ENCODE data around the gene EFR3B. TPM values are rescaled to one million over a fixed set of nuclear protein-coding genes. Genes with fewer than 3 reads are reported as not detected.

Gene EFR3B
- polyA plus RNA-seq, 1 of the 3 experiments (the other 2 are of a cell fraction): 1.5 TPM

- Histone ChIP-seq H3K27ac (ENCODE audit: low read depth in 2 of 2, low read length in 1 of 2) (no peak overlapping the region), H3F3A (replicated peaks; ENCODE audit: insufficient read depth) (no peaks in the 10 kb centered on the region), H3K4me3 (ENCODE audit: low read depth in 2 of 2, low read length in 1 of 2) (no peak overlapping the region), H3K4me1 (ENCODE audit: control insufficient read depth in 1 of 2, insufficient read depth in 2 of 2, low read depth in 1 of 2, low read length in 1 of 2) (no peaks in the 10 kb centered on the region), H3K4me2 (no peak overlapping the region), H3K79me2 (ENCODE audit: insufficient read depth) (no peaks in the 10 kb centered on the region), H3K27me3 (ENCODE audit: insufficient read depth) (peaks cover 8% of the 10 kb centered on the region; the same call in 1 of the 2 replicates), H3K9ac (no peak overlapping the region), H4K20me1 (ENCODE audit: insufficient read depth) (no peaks in the 10 kb centered on the region), H2AFZ (ENCODE audit: low read depth) (no peak overlapping the region), H3K36me3 (replicated peaks in 1 of 2; ENCODE audit: control insufficient read depth in 1 of 2, insufficient read depth in 2 of 2, low read length in 1 of 2) (no peaks in the 10 kb centered on the region), H3K9me3 (peaks cover 3% of the 10 kb centered on the region; the same call in 1 of the 2 replicates), H3K9me2 (no peaks in the 10 kb centered on the region)
- ChIA-PET CTCF (interaction anchor here (1.1 to 2.7 kb wide), 4 partner anchors 11 to 43 kb away, joined by 3 to 14 read pairs (median 4); no protein-coding TSS in a partner anchor), POLR2A (no interaction called here)
- TF ChIP-seq FOXM1 (IDR thresholded peaks at IDR 0.05; ENCODE audit: low read depth) (no peak), JUND (IDR thresholded peaks at IDR 0.05) (no peak), EZH2phosphoT487 (IDR thresholded peaks at IDR 0.05; ENCODE audit: borderline replicate concordance, low read depth) (no peak), RXRA (IDR thresholded peaks at IDR 0.05; ENCODE audit: borderline replicate concordance, low read depth) (no peak), SIN3A (IDR thresholded peaks at IDR 0.05; ENCODE audit: borderline replicate concordance, low read depth, low read length) (no peak), PBX3 (IDR thresholded peaks at IDR 0.05) (no peak), YY1 (IDR thresholded peaks at IDR 0.05; ENCODE audit: low read depth) (no peak), FOSL2 (IDR thresholded peaks at IDR 0.05; ENCODE audit: borderline replicate concordance, low read depth) (no peak), MEF2A (IDR thresholded peaks at IDR 0.05; ENCODE audit: borderline replicate concordance, low read depth) (no peak), ELF1 (IDR thresholded peaks at IDR 0.05) (no peak), TAF1 (IDR thresholded peaks at IDR 0.05; ENCODE audit: borderline replicate concordance, low read depth, low read length) (no peak)
- TF ChIP-seq, protein P1, sequence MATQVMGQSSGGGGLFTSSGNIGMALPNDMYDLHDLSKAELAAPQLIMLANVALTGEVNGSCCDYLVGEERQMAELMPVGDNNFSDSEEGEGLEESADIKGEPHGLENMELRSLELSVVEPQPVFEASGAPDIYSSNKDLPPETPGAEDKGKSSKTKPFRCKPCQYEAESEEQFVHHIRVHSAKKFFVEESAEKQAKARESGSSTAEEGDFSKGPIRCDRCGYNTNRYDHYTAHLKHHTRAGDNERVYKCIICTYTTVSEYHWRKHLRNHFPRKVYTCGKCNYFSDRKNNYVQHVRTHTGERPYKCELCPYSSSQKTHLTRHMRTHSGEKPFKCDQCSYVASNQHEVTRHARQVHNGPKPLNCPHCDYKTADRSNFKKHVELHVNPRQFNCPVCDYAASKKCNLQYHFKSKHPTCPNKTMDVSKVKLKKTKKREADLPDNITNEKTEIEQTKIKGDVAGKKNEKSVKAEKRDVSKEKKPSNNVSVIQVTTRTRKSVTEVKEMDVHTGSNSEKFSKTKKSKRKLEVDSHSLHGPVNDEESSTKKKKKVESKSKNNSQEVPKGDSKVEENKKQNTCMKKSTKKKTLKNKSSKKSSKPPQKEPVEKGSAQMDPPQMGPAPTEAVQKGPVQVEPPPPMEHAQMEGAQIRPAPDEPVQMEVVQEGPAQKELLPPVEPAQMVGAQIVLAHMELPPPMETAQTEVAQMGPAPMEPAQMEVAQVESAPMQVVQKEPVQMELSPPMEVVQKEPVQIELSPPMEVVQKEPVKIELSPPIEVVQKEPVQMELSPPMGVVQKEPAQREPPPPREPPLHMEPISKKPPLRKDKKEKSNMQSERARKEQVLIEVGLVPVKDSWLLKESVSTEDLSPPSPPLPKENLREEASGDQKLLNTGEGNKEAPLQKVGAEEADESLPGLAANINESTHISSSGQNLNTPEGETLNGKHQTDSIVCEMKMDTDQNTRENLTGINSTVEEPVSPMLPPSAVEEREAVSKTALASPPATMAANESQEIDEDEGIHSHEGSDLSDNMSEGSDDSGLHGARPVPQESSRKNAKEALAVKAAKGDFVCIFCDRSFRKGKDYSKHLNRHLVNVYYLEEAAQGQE (IDR thresholded peaks at IDR 0.05; ENCODE audit: low read depth, low read length): no peak
- TF ChIP-seq, protein P2, sequence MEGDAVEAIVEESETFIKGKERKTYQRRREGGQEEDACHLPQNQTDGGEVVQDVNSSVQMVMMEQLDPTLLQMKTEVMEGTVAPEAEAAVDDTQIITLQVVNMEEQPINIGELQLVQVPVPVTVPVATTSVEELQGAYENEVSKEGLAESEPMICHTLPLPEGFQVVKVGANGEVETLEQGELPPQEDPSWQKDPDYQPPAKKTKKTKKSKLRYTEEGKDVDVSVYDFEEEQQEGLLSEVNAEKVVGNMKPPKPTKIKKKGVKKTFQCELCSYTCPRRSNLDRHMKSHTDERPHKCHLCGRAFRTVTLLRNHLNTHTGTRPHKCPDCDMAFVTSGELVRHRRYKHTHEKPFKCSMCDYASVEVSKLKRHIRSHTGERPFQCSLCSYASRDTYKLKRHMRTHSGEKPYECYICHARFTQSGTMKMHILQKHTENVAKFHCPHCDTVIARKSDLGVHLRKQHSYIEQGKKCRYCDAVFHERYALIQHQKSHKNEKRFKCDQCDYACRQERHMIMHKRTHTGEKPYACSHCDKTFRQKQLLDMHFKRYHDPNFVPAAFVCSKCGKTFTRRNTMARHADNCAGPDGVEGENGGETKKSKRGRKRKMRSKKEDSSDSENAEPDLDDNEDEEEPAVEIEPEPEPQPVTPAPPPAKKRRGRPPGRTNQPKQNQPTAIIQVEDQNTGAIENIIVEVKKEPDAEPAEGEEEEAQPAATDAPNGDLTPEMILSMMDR (IDR thresholded peaks at IDR 0.05): no peak
- TF ChIP-seq, protein P3, sequence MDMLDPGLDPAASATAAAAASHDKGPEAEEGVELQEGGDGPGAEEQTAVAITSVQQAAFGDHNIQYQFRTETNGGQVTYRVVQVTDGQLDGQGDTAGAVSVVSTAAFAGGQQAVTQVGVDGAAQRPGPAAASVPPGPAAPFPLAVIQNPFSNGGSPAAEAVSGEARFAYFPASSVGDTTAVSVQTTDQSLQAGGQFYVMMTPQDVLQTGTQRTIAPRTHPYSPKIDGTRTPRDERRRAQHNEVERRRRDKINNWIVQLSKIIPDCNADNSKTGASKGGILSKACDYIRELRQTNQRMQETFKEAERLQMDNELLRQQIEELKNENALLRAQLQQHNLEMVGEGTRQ (IDR thresholded peaks at IDR 0.05; ENCODE audit: borderline replicate concordance, low read depth, low read length): no peak
- no peak for DNase-seq
- 60% methylated on average over 5 of the region's 5 CpGs for WGBS (ENCODE audit: low lambda C conversion rate)
Observed at GRCh38 chr2:25184254-25184653, 142.4 kb downstream of the EFR3B start.

Measured in SK-N-SH (cell line).